GM19023 (cell line): ENCODE results near the gene MTHFD1.

Source experiments
- ATAC-seq: cut with Tn5 transposase; IDR thresholded peaks from one replicate; pipeline ENCODE4 v1.9.1; 2021; ENCODE audit warnings: mild to moderate bottlenecking, moderate library complexity; ENCODE audit not compliant: unreplicated experiment

MTHFD1 gene

DNA sequence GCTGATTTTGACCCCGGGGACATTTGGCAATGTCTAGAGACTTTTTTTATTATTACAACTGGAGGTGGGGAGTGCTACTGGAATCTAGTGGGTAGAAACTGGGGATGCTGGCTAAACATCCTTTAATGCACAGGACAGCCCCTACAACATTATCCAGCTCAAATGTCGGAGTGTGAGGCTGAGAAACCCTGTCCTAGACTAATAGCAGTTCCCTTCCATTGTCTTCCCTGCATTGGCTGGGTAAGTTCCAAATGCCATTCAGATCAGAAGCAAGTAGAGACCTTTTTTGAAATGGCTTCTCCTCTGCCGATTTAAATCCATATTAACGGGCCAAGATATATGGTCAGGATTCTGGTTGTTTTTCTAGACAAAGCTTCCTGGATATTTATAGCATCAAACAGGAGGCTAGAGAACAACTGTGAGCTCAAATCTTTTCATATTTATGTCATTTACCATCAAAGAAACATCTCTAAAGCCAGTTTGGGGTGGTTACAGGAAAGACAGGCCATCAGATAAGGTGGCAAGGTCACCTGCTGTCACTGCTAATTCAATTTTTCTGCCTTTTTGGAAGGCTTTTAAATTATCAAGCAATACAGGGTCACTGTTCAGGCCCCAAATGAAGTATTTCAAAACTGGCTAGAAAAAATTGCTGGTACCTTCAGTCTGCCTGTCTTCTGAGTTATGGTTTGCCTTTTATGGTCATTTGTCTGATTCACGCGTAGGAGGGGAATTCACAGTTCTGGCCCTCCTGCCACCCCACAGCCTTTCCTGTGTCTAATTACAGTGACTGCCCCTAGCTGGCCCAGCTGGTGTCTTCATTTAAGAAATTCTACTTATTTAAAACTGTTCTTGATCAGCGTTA is 57.1 kb downstream of the MTHFD1 start:
- ATAC-seq, result peak; percentile 98

DNA sequence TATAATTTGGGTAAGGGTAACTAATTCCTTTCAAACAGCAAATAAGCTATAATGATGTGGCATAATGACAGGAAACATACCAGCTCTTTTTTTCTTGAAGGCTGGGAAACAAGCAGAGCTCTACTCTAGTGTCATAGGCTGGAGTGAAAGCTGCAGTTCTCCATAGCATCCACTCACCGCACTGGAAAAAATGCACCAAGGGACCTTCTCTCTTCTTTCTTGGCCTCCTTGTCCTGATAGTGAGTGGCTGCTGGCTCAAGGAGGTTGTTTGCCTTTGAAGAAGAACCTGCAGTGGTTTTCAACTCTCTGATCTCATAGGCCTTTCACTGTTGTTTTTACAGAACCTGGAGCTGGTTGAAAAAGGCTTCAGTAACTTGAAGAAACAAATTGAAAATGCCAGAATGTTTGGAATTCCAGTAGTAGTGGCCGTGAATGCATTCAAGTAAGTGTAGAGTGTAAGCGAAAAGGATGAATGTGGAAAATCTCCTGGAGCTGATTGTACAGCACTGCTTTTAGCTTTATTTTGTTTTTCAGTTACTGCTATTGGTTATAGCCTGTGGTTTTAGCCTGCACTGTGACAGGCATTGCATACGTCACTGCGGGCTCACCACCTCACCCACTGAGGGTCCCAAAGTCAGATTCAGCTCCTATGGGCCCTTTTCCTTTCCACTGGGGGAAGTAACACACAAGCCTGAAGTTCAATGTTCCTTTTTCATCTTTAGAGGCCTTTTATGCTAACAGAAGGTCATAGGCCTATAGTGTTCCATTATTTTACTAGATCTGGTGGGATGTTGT is 59.9 kb downstream of the MTHFD1 start:
- ATAC-seq, result no peak

DNA sequence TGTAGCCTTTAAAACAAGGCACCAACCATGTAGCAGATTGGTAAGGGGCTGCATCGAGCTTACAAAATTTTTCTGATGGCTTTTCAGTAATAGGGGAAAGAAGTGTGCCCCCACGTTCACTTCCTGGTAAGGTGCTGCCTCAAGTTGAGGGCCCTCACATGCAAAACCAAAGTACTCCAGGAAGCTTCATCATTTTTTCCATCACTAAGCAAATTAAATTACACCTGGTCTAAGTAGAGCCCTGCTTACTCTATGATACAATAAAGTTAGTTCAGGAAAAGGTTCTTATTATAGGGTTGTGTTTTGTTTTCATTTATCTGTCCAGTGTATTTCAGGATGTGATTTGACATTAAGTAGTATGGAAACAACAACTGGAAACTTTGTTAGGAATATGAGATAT is 62.1 kb downstream of the MTHFD1 start:
- ATAC-seq, result no peak

DNA sequence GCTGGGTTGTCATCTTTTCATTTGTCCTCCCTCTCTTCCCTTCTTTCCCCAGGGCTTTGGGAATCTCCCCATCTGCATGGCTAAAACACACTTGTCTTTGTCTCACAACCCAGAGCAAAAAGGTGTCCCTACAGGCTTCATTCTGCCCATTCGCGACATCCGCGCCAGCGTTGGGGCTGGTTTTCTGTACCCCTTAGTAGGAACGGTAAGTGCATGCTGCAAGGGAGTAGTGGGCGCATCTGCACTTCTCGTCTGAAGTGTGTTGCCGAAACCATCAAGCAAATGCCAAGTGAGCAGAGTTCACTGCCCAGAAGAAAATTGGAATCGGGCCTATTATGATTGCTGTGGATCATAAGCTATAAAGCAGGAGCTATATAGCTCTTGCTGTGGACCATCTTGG is 66.5 kb downstream of the MTHFD1 start:
- no peak for ATAC-seq

DNA sequence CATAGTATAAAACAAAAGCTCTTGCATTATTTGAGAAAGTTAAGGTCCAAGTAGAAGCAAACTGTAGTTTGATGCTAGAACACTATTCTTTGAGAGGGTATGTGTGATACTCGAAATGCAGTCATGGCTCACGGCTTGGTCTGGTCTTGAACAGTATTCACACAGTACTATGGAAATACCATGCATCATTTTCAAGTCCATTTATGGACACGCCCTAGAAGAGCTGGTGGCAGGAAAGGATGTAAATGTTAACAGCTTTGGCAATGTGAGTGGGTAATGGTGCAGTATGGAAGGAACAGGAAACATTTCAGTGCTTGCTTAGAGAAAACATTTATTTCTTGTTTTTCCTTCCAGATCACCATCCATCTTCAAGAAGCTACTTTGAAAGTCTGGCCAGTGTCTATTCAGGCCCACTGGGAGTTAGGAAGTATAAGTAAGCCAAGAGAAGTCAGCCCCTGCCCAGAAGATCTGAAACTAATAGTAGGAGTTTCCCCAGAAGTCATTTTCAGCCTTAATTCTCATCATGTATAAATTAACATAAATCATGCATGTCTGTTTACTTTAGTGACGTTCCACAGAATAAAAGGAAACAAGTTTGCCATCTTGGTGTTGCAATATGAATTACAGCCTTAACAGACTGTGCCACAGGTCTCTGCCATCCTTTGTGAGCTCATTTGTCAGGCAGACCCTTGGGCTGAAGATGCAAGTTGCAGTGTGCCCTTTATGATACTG is 71.4 kb downstream of the MTHFD1 start:
- no peak for ATAC-seq

DNA sequence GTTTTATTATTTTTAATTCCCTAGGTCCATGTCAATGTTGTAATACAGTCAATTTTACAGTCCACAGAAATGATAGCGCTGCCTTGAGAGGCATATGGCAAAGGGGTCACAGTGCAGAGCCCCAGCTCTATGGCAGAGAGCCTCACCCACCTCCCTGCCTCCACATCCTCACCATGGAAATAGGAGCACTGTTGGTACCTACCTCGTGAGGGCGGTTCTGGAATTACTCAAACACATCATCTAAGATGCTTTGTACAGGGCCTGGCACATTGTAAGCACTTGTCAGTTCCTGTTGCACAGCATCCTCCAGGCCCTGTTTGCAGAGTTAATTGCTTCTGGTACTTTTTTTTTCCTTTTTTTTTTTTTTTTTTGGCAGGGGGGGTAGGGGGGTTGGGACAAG is 73.1 kb downstream of the MTHFD1 start:
- no peak for ATAC-seq

DNA sequence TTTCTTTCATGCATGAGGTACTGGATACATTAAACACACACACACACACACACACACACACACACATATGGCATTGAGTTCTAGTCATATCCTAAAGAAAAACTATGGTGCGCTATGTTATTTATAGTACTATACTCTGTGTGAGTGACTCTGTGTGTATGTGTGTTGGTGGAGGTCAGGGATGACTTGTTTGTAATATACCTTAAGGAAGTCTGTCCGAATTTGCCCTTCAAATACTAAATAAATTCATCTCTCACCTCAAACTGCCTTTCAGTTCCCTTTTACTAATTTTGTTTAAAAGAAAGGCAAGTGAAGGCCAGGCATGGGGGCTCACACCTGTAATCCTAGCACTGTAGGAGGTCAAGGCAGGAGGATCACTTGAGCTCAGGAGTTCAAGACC is 75.0 kb downstream of the MTHFD1 start:
- no peak for ATAC-seq

DNA sequence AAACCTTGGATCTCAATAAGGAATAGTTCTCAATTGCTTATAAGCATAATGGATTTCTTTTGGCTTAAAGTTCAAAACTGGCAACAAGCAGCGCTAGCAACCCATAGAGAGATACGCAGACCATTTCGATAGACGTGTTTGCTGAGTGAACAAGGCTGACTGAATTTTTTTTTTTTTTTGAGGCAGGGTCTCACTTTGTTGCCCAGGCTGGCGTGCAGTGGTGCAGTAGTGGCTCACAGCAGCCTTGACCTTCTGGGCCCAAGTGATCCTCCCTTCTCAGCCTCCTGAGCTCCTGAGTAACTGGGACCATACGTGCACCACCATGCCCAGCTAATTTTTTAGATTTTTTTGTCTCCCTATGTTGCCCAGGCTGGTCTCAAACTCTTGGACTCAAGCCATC is 75.7 kb downstream of the MTHFD1 start:
- ATAC-seq, result no peak

DNA sequence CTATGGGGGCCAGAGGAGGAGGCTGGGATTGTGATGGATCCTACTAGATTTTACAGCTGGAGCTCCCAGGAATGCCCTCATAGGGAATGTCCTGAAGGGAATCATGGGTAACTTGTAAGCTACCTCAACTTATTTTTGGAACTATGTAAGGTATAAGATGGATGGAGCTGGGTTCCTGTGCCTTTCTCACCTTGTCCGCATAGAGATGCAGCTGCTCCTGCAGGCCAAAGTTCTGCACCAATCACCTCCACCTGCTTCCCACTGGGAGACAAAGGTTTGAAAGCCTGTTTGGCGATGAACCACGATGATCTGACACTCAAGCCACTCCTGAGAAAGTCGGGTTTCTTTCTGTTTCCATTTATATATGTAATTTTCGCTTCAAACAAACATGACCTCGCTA is 76.5 kb downstream of the MTHFD1 start:
- no peak for ATAC-seq

DNA sequence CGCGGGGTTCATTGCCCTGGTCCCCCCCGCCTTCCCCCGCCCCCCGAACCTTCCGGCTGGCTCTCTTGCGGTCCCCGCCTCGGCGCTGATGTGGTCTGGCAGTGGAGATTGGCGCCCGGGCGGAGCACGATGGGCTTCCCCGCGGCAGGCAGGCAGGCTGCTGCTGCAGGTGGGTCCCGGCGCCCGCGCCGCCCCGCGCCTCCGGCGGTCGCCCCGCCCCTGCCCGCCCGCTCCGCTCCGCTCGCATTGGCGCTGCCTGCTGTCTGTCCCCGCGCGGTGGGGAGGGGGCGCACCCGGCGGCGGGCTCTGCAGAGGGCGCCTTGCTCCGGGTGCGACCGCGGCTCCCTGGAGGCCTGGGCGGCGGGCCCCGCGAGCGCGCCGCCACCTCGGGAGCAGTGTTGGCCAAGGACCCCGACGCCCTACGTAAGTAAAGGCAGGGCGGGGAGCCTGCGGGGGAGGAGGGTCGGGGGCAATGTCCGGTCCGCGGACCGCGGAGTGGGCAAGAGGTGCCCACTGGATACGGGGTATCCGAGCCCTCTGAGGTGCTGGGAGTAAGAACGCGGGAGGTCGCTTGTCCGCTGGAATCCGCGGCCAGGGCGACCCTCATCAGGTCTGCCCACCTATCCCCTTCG is 77.2 kb downstream of the MTHFD1 start, which contains the start of gene AKAP5:
TSS of gene AKAP5 (plus strand) at position 309 of the 632 bp plus-strand sequence. CDS start 2,896 bp downstream, outside the sequence.
- peak; percentile 83 for ATAC-seq

DNA sequence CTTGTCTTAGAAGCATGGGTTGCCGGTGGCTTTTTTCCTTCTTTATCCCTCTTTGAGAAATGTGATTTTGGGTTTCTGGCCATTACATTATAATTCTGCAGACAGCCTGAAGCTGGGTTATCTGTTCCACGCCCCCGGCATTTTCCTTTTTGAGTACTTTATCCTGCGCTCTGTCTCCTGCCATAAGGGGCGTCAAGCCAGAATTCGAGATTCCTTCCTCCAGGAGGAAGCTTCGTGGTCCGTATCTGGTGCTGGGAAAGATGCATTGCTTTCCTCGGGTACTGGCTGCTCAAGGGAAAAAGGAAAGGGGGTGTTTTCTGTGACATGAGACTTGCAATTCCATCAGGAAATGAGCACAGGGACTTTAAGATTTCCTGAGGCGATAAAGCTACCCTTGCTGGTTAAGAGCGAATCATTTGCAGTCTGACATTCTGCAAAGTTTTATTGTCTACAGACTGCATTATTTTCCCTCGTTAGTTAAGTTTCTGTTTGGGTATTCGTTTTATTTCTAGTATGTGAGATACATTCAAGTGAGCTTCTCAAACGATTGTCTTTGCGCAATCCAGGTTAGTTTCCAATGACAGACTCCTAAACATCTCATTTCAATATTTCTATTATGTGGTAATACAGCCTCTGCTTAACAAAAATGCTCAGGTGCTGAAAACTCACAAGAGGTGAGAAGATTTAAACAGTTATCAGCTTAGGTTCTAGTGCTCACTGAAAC is 77.8 kb downstream of the MTHFD1 start:
- no peak for ATAC-seq

DNA sequence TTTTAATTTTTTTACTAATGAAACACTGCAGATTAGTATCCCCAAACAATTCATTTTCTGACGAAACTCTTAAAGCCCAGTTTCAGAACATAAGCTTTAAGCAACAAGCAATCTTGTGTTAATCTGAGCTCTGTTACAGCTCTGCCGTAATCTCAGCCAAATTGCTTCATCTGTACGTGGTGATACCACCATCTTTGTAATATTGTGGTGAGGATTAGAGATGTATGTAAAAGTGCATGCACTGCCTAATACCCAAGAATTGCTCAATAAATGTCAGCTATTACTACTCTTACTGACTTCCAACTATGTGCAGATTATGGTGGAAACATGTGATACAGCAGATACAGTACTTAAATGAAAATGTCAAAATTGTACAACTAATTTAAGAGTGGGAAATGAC is 78.9 kb downstream of the MTHFD1 start:
- ATAC-seq, result no peak

DNA sequence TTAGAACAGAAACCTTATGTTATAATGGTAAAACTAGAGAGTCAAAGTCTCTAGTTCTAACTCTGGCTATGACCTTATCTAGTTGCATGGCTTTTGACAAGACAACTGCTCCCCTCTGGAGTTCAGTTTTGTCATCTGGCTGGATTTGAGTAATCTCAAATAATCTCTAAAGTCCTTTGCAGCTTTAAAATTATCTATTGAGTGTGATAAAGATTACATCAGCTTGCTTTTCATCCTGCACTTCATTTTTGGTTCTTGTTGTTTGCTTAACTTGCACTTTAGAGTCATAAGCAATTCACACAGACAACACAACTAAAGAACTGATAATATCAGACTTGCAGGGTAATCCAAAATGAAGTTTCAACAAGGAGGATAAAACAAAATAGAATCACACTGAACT is 79.4 kb downstream of the MTHFD1 start:
- no peak for ATAC-seq

DNA sequence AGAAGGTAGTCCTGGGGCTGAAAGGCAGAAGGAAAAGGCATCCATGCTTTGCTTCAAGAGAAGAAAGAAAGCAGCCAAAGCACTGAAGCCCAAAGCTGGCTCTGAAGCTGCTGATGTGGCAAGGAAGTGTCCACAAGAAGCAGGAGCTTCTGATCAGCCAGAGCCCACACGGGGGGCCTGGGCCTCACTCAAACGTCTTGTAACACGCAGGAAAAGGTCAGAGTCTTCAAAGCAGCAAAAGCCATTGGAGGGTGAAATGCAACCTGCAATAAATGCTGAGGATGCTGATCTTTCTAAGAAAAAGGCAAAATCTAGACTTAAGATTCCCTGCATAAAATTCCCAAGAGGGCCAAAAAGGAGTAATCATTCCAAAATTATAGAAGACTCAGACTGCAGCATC is 80.3 kb downstream of the MTHFD1 start:
- ATAC-seq, result no peak

DNA sequence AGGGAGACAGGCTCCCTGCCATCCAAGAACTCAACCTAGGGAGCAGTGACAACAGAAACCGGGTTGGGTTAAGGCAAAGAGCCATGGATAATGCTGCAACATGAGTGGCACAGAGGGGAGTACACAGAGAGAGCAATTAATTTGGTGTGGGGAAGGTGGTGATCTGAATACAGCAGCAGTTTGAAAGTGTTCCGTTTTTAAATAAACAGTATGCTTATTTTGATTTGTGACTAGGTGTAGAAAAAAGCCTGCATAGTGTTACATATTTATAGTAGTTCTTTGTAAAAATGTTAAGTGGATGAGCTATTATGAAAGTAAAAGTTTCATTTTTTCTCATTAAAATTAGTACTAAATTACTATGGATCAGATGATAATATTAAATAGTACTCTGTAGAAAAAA is 85.9 kb downstream of the MTHFD1 start:
- no peak for ATAC-seq

DNA sequence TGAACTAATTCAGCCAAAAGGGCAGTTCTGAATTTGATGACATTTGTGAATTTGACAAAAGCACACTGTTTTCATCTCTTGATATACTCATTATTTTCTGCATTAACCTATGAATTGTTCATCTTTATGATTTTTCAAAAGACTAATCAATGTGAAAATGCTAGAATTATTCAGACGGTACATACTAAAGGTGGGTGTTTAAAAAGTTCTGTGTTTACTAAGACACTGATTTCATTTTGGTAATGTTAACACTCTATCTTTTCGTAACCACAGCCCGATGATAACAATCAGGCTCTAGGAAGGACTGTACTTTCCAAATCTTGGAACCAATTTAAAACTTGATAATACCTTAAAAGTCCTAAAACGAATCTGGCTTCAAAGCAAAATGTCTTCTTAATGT is 86.5 kb downstream of the MTHFD1 start:
- no peak for ATAC-seq

DNA sequence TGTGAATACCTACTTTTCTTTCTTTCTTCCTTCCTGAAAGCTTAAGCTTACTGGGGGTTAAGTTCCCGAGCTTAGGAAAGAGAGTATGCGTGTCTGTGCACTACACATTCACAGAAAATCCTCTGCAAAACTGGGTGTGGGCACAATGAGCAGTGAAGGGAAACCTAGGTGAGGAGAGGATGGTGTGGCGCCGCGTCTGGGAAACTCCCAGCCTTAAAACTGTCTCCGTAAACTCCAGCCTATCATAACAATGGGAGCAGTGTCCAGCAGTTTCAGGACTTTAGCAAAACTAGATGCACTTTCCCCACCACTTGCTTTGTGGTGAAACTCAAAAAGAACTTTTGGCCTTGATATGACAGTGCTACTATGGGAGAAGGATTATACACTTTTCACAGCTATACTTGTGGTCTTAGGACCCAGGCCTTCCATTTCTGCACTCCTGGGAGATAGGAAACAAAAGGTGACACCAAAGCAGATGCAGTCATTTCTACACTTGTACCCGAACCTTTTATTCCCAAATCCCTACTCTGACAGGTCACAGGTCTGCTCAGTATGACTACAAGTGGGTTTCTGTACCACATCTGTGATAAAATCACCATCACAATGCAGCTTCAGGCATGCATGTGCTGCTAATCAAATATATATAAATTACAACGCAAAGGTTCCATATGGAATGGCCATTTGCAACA is 87.6 kb downstream of the MTHFD1 start:
- no peak for ATAC-seq

DNA sequence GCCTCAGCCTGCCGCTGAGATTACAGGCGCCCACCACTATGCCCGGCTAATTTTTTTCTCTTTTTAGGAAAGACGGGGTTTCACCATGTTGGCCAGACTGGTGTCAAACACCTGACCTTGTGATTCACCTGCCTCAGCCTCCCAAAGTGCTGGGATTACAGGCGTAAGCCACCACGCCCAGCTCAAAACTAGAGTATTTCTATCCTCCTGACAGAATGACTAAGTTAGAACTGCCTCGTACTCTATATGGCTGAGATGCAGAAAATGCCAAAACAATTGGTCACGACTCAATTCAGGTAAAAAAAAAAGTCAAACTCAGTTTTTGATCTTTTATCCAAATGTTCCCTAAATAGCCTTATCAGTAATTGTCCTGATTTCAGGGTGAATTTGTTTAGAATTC is 88.3 kb downstream of the MTHFD1 start:
- no peak for ATAC-seq

DNA sequence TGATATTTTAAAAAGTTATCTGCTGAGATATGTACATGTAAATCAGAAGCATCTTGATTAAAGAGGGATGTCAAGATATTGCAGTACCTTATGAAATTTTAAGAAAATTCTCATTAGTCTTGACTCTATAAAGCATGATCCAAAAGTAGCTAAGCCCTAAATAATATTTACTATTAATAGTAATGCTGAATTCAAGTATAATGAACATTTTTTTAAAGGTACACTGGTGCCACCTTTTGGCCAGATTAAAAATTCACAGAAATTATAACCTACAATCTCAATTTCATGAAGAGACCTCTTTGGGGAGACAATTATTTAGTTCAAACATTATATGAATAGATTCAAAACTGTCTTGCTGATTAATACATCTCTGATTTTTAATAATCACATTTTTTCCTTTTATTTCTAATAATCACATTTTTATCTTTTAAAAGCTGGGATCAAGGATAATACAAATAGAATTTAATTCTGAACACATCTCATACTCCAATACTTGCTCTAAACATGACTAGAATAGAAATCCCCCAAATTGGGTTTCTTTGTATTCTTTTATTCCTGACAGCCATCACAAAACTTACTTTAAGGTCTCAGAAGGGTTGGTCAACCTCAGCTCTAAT is 90.6 kb downstream of the MTHFD1 start:
- ATAC-seq, result no peak
